Astrocyte (in vitro differentiated cells and primary cell): ENCODE measurements around the gene UBE2K. TPM values are rescaled to one million over a fixed set of nuclear protein-coding genes. Genes with fewer than 3 reads are reported as not detected.

Source experiments
- DNase-seq: peaks from one replicate; pipeline ENCODE4 v3.0.0-alpha.2; 2010; ENCODE audit warnings: low read depth
- FAIRE-seq: peaks from 2 replicates; lab custom pipeline; 2011; peaks lifted over from hg19 to GRCh38; lab: Jason Lieb, UNC
- H2AFZ ChIP-seq: 2 replicates; pipeline ENCODE4 v1.6.0; 2012; ENCODE audit warnings: low read depth, low read length, inconsistent platforms
- H3K27ac ChIP-seq: 2 replicates; pipeline ENCODE4 v1.5.1; 2011; ENCODE audit warnings: low read depth, low read length, inconsistent platforms
- H3K27me3 ChIP-seq: 2 replicates; pipeline ENCODE4 v1.6.0; 2011; ENCODE audit warnings: low read length, inconsistent platforms; ENCODE audit not compliant: insufficient read depth
- H3K36me3 ChIP-seq: 2 replicates; pipeline ENCODE4 v1.5.1; 2011; ENCODE audit warnings: low read length, inconsistent platforms; ENCODE audit not compliant: insufficient read depth
- H3K4me1 ChIP-seq: 2 replicates; pipeline ENCODE4 v1.5.1; 2011; ENCODE audit warnings: low read length, inconsistent platforms; ENCODE audit not compliant: insufficient read depth
- H3K4me2 ChIP-seq: 2 replicates; pipeline ENCODE4 v1.6.0; 2012; ENCODE audit warnings: low read length, inconsistent platforms
- H3K4me3 ChIP-seq: 2 replicates; pipeline ENCODE4 v1.5.1; 2011; ENCODE audit warnings: low read depth, mild to moderate bottlenecking, low read length, inconsistent platforms; ENCODE audit not compliant: insufficient read depth
- H3K79me2 ChIP-seq: 2 replicates; pipeline ENCODE4 v1.6.0; 2012; ENCODE audit warnings: mild to moderate bottlenecking, low read length, inconsistent platforms; ENCODE audit not compliant: insufficient read depth
- H3K9ac ChIP-seq: 2 replicates; pipeline ENCODE4 v1.6.0; 2012; ENCODE audit warnings: mild to moderate bottlenecking, low read length, inconsistent platforms
- H3K9me3 ChIP-seq: 2 replicates; pipeline ENCODE4 v1.5.1; 2012; ENCODE audit warnings: low read depth, mild to moderate bottlenecking, low read length, inconsistent platforms; ENCODE audit not compliant: insufficient read depth
- H4K20me1 ChIP-seq: 2 replicates; pipeline ENCODE4 v1.6.0; 2012; ENCODE audit warnings: low read length, inconsistent platforms; ENCODE audit not compliant: insufficient read depth
- H3K27ac Mint-ChIP-seq: one replicate; pipeline ENCODE4 v1.8.0; 2021; ENCODE audit warnings: mild to moderate bottlenecking, mixed read lengths; ENCODE audit not compliant: unreplicated experiment
- H3K27me3 Mint-ChIP-seq: one replicate; pipeline ENCODE4 v1.8.0; 2021; ENCODE audit warnings: low read depth, mixed read lengths; ENCODE audit not compliant: unreplicated experiment
- H3K36me3 Mint-ChIP-seq: one replicate; pipeline ENCODE4 v1.8.0; 2021; ENCODE audit warnings: low read depth, mixed read lengths; ENCODE audit not compliant: unreplicated experiment
- H3K4me1 Mint-ChIP-seq: one replicate; pipeline ENCODE4 v1.8.0; 2021; ENCODE audit warnings: low read depth, mixed read lengths; ENCODE audit not compliant: unreplicated experiment
- H3K4me3 Mint-ChIP-seq: one replicate; pipeline ENCODE4 v1.8.0; 2021; ENCODE audit warnings: mild to moderate bottlenecking, moderate library complexity, mixed read lengths; ENCODE audit not compliant: unreplicated experiment
- H3K9me3 Mint-ChIP-seq: one replicate; pipeline ENCODE4 v1.8.0; 2021; ENCODE audit warnings: mild to moderate bottlenecking, mixed read lengths; ENCODE audit not compliant: unreplicated experiment
- CTCF ChIP-seq: IDR thresholded peaks from 2 replicates; pipeline ENCODE4 v1.5.1; 2011; ENCODE audit warnings: low read depth, mild to moderate bottlenecking, inconsistent platforms, low read length, moderate library complexity; ENCODE audit not compliant: insufficient read depth
- EZH2 ChIP-seq: IDR thresholded peaks from 2 replicates; pipeline ENCODE4 v1.6.1; 2012; ENCODE audit warnings: mild to moderate bottlenecking, low read length, inconsistent platforms; ENCODE audit not compliant: insufficient read depth
- total RNA-seq: library from RNA; stranded (reverse); gene quantifications from 2 replicates; pipeline ENCODE4 v1.2.1, GENCODE V29; 2021

UBE2K gene
- total RNA-seq, 1 donor from 2014 or later = 134 TPM

- no peak for FAIRE-seq
- H4K20me1 ChIP-seq = peaks cover 92% of the 10 kb centered on the region
Measured at GRCh38 chr4:39729557-39729956, 31.6 kb downstream of the UBE2K start.

GRCh38 chr4:39730072-39730471, 32.1 kb downstream of the UBE2K start:
- no peak overlapping the region for H3K4me3 ChIP-seq
- Mint-ChIP-seq H3K4me1 (peaks cover 22% of the 10 kb centered on the region), H3K4me3 (no peak overlapping the region), H3K36me3 (peaks cover 20% of the 10 kb centered on the region), H3K9me3 (no peaks in the 10 kb centered on the region), H3K27me3 (no peaks in the 10 kb centered on the region), H3K27ac (no peak overlapping the region)
- no peak overlapping the region for H3K27ac ChIP-seq
- no peak for FAIRE-seq
- no peaks in the 10 kb centered on the region for H3K36me3 ChIP-seq
- H3K79me2 ChIP-seq = peaks cover 100% of the 10 kb centered on the region
- peak; percentile 34 for DNase-seq
- H3K4me1 ChIP-seq = peaks cover 6% of the 10 kb centered on the region
- no peaks in the 10 kb centered on the region for H3K9me3 ChIP-seq
- TF ChIP-seq EZH2 (no peak), CTCF (no peak)
- H3K9ac ChIP-seq = no peak overlapping the region
- peaks cover 88% of the 10 kb centered on the region for H4K20me1 ChIP-seq
- no peak overlapping the region for H2AFZ ChIP-seq
- H3K4me2 ChIP-seq = peak overlapping the region; percentile 9
- no peaks in the 10 kb centered on the region for H3K27me3 ChIP-seq

More at GRCh38 chr4:39729557-39729956, 31.6 kb downstream of the UBE2K start:
- peak; percentile 76 for DNase-seq
- H3K27ac ChIP-seq = peak overlapping the region; percentile 36
- no peaks in the 10 kb centered on the region for H3K27me3 ChIP-seq
- no peaks in the 10 kb centered on the region for H3K36me3 ChIP-seq
- Mint-ChIP-seq H3K27ac (peak overlapping the region; percentile 4), H3K36me3 (peaks cover 21% of the 10 kb centered on the region), H3K4me1 (peaks cover 26% of the 10 kb centered on the region), H3K9me3 (no peaks in the 10 kb centered on the region), H3K4me3 (no peak overlapping the region), H3K27me3 (no peaks in the 10 kb centered on the region)
- TF ChIP-seq CTCF (no peak), EZH2 (no peak)
- no peak overlapping the region for H3K9ac ChIP-seq
- H3K9me3 ChIP-seq = no peaks in the 10 kb centered on the region
- no peak overlapping the region for H2AFZ ChIP-seq
- H3K79me2 ChIP-seq = peaks cover 100% of the 10 kb centered on the region
- peak overlapping the region; percentile 31 for H3K4me2 ChIP-seq
- H3K4me3 ChIP-seq = no peak overlapping the region
- peaks cover 6% of the 10 kb centered on the region for H3K4me1 ChIP-seq

- H3K4me1 Mint-ChIP-seq = peaks cover 18% of the 10 kb centered on the region
- no peaks in the 10 kb centered on the region for H3K36me3 ChIP-seq
- no peak overlapping the region for H3K4me3 Mint-ChIP-seq
- H3K36me3 Mint-ChIP-seq = peaks cover 10% of the 10 kb centered on the region
- H3K9ac ChIP-seq = no peak overlapping the region
- FAIRE-seq (no peak), DNase-seq (no peak)
- no peak overlapping the region for H3K4me3 ChIP-seq
- H3K27ac ChIP-seq = no peak overlapping the region
- no peaks in the 10 kb centered on the region for H3K9me3 ChIP-seq
- H3K9me3 Mint-ChIP-seq = no peaks in the 10 kb centered on the region
- peaks cover 6% of the 10 kb centered on the region for H3K4me1 ChIP-seq
- H2AFZ ChIP-seq = no peak overlapping the region
- H3K4me2 ChIP-seq = no peak overlapping the region
- no peaks in the 10 kb centered on the region for H3K27me3 ChIP-seq
- H3K79me2 ChIP-seq = peaks cover 99% of the 10 kb centered on the region
- H4K20me1 ChIP-seq = peaks cover 85% of the 10 kb centered on the region
- no peaks in the 10 kb centered on the region for H3K27me3 Mint-ChIP-seq
- TF ChIP-seq EZH2 (no peak), CTCF (no peak)
- H3K27ac Mint-ChIP-seq = no peak overlapping the region
Measured at GRCh38 chr4:39731908-39732307, 34.0 kb downstream of the UBE2K start.
